Mucosa of descending colon (tissue), 3 donors: ENCODE measurements around the gene TICRR. TPM values are rescaled to one million over a fixed set of nuclear protein-coding genes. Genes with fewer than 3 reads are reported as not detected.

Experiments
- ATAC-seq: fragments of 200-7000 bp; cut with Tn5 transposase; one replicate; pipeline ENCODE4 v1.9.1; 2020; ENCODE audit warnings: mild to moderate bottlenecking, moderate library complexity
- DNase-seq, 3 donors: peaks; one replicate each; pipeline ENCODE4 v3.0.0-alpha.2; 2020
- H3K36me3 ChIP-seq: fragments of 200-600 bp; one replicate; pipeline ENCODE4 v1.8.0; 2021; ENCODE audit warnings: low read depth, mild to moderate bottlenecking
- H3K4me1 ChIP-seq: fragments of 200-600 bp; one replicate; pipeline ENCODE4 v1.8.0; 2021; ENCODE audit warnings: low read depth, mild to moderate bottlenecking
- H3K4me3 ChIP-seq: fragments of 200-600 bp; one replicate; pipeline ENCODE4 v1.8.0; 2021; ENCODE audit warnings: mild to moderate bottlenecking
- H3K9me3 ChIP-seq: fragments of 200-600 bp; one replicate; pipeline ENCODE4 v1.8.0; 2021; ENCODE audit warnings: mild to moderate bottlenecking
- intact Hi-C, 2 donors: fragments of 100-400 bp; cut with DNase I in 1 of 2; cut with micrococcal nuclease in 1 of 2; formaldehyde crosslinking; loops; one replicate each; pipeline versions ENCODE4 v1.11.0 to v1.11.1; 2022; cut with DNase I, micrococcal nuclease
- total RNA-seq, 3 donors: library from RNA; stranded (reverse); fragmentation: NEBNext Ultra II Directional in 2 of 3; extraction: Animal tissue kit (Norgen Biotek cat#: 25700) in 2 of 3; gene quantifications; one replicate each; pipeline versions ENCODE4 v1.2.1 to v1.2.4, GENCODE V29; 2021 to 2023
- TF ChIP-seq, protein P1 (sequence below): fragments of 200-600 bp; IDR thresholded peaks from one replicate; pipeline ENCODE4 v1.8.0; 2022; ENCODE audit warnings: antibody characterized with exemption, mild to moderate bottlenecking
- donor health status: DM: no; HTN: no; CAD: no; lungs with moderate emphysema.
- donor health status: DM: no; HTN: no; CAD: no.
- donor health status: DM: no; HTN: yes; CAD: no.

Gene TICRR
- total RNA-seq, 3 donors from 2014 or later, result 1.0 to 4.4 (median 1.6) TPM

DNA sequence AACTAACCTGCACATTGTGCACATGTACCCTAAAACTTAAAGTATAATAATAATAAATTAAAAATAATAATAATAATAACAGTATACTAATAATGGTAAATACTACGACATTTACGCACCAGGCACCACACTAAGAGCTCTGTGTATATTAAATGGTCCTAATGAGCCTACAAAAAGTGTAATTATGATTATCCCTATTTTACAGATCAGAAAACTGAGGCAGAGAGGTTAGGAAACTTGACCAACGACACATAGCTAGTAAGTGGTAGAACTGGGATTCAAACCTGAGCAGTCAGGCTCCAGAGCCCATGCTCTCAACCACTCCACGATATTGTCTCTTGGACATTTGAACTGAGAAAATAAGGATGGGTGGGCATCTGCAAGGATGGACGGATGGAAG, 65.0 kb downstream of the TICRR start:
- no peaks in the 10 kb centered on the region for H3K4me1 ChIP-seq
- TF ChIP-seq, protein P1, sequence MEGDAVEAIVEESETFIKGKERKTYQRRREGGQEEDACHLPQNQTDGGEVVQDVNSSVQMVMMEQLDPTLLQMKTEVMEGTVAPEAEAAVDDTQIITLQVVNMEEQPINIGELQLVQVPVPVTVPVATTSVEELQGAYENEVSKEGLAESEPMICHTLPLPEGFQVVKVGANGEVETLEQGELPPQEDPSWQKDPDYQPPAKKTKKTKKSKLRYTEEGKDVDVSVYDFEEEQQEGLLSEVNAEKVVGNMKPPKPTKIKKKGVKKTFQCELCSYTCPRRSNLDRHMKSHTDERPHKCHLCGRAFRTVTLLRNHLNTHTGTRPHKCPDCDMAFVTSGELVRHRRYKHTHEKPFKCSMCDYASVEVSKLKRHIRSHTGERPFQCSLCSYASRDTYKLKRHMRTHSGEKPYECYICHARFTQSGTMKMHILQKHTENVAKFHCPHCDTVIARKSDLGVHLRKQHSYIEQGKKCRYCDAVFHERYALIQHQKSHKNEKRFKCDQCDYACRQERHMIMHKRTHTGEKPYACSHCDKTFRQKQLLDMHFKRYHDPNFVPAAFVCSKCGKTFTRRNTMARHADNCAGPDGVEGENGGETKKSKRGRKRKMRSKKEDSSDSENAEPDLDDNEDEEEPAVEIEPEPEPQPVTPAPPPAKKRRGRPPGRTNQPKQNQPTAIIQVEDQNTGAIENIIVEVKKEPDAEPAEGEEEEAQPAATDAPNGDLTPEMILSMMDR, result no peak
- H3K4me3 ChIP-seq, result no peak overlapping the region
- H3K36me3 ChIP-seq, result no peaks in the 10 kb centered on the region
- no peak for ATAC-seq
- intact Hi-C loops, result loop anchor here in 1 of 2 donors (10.0 kb wide), 1 partner anchor 95 kb away; no protein-coding TSS in a partner anchor
- H3K9me3 ChIP-seq, result no peaks in the 10 kb centered on the region
- no peak for DNase-seq

DNA sequence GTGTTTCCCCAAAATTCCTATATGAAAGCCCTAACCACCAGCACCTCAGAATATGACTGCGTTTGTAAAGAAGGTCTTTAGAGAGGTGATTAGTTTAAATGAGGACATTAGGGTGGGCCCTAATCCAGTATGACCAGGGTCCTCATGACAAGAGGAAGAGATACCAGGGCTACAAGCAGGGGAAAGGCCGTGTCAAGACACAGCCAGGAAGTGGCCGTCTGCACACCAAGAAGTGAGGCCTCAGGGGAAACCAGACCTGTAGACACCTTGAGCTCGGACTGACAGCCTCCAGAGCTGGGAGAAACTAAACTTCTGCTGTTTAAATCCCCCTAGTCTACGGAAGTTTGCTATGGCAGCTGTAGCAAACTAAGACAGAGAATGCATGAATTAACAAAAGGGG, 65.8 kb downstream of the TICRR start:
- DNase-seq (no peak), ATAC-seq (no peak)
- no peaks in the 10 kb centered on the region for H3K9me3 ChIP-seq
- H3K4me1 ChIP-seq, result no peaks in the 10 kb centered on the region
- TF ChIP-seq, protein P1, result no peak
- intact Hi-C loops, result loop anchor here in 1 of 2 donors (10.0 kb wide), 1 partner anchor 94 kb away; no protein-coding TSS in a partner anchor
- H3K36me3 ChIP-seq, result no peaks in the 10 kb centered on the region
- H3K4me3 ChIP-seq, result no peak overlapping the region

DNA sequence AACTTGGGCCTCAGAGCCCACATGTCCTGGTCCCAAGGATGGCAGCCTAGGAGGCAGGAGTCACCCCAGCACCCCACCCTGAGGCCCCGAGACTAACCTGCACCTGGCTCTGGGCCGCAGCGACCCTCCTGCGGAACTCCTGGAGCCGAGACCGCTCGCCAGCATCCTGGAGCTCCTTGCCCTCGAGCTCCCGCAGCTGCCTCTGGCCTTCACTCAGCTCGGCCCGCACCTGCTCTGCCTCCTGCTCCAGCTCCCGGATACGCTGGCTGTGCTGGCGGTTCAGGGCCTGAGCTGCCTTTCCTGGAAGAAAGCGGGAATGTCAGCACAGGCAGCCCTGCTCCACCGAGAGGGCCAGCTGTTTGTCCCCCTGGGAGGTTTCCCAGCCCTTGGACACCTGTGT, 66.8 kb downstream of the TICRR start:
- TF ChIP-seq, protein P1, result no peak
- DNase-seq (no peak), ATAC-seq (no peak)
- intact Hi-C loops, result loop anchor here in 1 of 2 donors (10.0 kb wide), 1 partner anchor 93 kb away; no protein-coding TSS in a partner anchor
- no peaks in the 10 kb centered on the region for H3K36me3 ChIP-seq
- no peak overlapping the region for H3K4me3 ChIP-seq
- H3K4me1 ChIP-seq, result no peaks in the 10 kb centered on the region
- H3K9me3 ChIP-seq, result no peaks in the 10 kb centered on the region

DNA sequence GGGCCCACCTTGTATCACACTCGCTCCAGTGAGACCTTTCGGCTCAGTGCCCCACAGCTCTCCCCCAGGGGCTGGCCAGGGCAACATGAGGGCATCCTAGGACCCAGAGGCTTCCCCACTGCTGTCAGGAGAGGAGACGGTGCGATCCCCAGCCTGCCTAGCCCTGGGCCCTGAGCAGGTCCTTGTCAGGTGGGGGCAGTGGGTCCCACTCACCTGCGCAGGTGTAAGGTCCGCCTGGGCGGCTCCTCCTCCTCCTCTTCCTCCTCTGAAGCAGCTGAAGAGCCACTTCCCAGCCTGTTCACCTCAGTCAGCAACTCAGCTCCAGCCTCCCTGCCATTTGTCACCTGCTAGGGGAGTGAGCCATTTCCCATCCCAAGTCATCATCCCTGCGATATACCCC, 70.4 kb downstream of the TICRR start:
- no peak for ATAC-seq
- no peaks in the 10 kb centered on the region for H3K9me3 ChIP-seq
- DNase-seq, result no peak
- intact Hi-C loops, result loop anchor here in 1 of 2 donors (10.0 kb wide), 1 partner anchor 89 kb away; no protein-coding TSS in a partner anchor
- H3K36me3 ChIP-seq, result no peaks in the 10 kb centered on the region
- TF ChIP-seq, protein P1, result no peak
- no peaks in the 10 kb centered on the region for H3K4me1 ChIP-seq
- no peak overlapping the region for H3K4me3 ChIP-seq

DNA sequence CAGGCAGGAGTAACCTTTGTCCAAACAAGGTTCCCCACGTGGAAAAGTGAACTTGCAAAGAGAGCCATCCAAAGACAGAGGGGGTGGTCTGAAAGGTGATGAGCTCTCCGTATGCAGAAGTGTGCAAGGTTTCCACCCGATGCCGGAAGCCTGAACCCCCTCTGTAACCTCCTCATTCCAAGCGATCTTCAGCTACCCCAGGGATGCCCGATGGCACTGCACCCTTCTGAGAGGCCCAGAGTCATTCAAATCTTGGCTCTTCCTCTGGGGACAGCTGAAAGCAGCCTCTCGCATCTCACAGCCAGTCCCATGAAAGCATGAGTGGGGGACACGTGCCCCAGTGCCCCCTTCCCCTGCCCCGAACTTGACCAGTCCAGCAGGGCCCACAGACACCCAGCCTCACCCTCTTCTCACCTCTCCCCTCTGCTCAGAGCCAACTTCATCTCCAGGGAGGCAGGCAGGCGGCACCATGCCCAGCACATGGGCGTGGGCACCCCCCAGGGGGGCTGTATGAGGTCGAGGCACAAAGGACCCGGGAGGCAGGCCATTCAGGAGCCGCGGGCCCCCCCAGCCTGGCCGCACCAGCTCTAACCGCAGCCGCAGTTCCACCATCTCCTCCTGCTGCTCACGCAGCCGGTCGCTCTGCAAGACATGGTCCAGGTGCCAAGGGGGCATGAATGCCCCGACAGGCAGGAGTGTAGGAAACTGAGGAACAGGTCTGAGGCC, 71.3 kb downstream of the TICRR start:
- intact Hi-C loops, result loop anchor here in 1 of 2 donors (10.0 kb wide), 1 partner anchor 88 kb away; no protein-coding TSS in a partner anchor
- TF ChIP-seq, protein P1, result no peak
- no peaks in the 10 kb centered on the region for H3K9me3 ChIP-seq
- H3K4me1 ChIP-seq, result no peaks in the 10 kb centered on the region
- ATAC-seq, result no peak
- H3K36me3 ChIP-seq, result no peaks in the 10 kb centered on the region
- no peak overlapping the region for H3K4me3 ChIP-seq
- DNase-seq, result no peak
